Trophoblast cell (in vitro differentiated cells and primary cell): Measurements from ENCODE around the gene MRTFA.
"Not testable (repeated sequence)": the region's sequence is repeated elsewhere in the genome, so short reads cannot be mapped to it uniquely, and the experiment has no call there.

Experiments used
- DNase-seq, 2 donors: peaks; one replicate each; pipeline ENCODE4 v3.0.0-alpha.2; 2016
- H2AFZ ChIP-seq: 2 replicates; pipeline ENCODE4 v1.6.1; 2013; ENCODE audit warnings: low read length, moderate library complexity, mild to moderate bottlenecking; ENCODE audit not compliant: insufficient read depth, poor library complexity
- H2AK5ac ChIP-seq: 2 replicates; pipeline ENCODE4 v1.6.1; 2013; ENCODE audit warnings: mild to moderate bottlenecking, low read length
- H2BK120ac ChIP-seq: 2 replicates; pipeline ENCODE4 v1.6.1; 2013; ENCODE audit warnings: low read length, mild to moderate bottlenecking, moderate library complexity; ENCODE audit not compliant: insufficient read depth, poor library complexity
- H2BK12ac ChIP-seq: 2 replicates; pipeline ENCODE4 v1.6.1; 2013; ENCODE audit warnings: mild to moderate bottlenecking, low read length, moderate library complexity
- H2BK5ac ChIP-seq: 2 replicates; pipeline ENCODE4 v1.6.1; 2013; ENCODE audit warnings: low read length, low read depth, moderate library complexity, mild to moderate bottlenecking; ENCODE audit not compliant: poor library complexity
- H3K14ac ChIP-seq: 2 replicates; pipeline ENCODE4 v1.6.1; 2013; ENCODE audit warnings: mild to moderate bottlenecking, low read length
- H3K18ac ChIP-seq: 2 replicates; pipeline ENCODE4 v1.6.1; 2013; ENCODE audit warnings: mild to moderate bottlenecking, low read length
- H3K23ac ChIP-seq: 2 replicates; pipeline ENCODE4 v1.6.1; 2013; ENCODE audit warnings: low read length
- H3K27ac ChIP-seq: 2 replicates; pipeline ENCODE4 v1.5.1; 2013; ENCODE audit warnings: low read depth, mild to moderate bottlenecking, inconsistent platforms, low read length, moderate library complexity
- H3K27me3 ChIP-seq: 2 replicates; pipeline ENCODE4 v1.6.1; 2013; ENCODE audit warnings: inconsistent platforms, mild to moderate bottlenecking, low read length, moderate library complexity; ENCODE audit not compliant: insufficient read depth
- H3K36me3 ChIP-seq, 2 experiments: 1 replicate in 1 of 2; 2 replicates in 1 of 2; pipeline ENCODE4 v1.6.1; 2013; ENCODE audit warnings: low read length in 2 of 2, mild to moderate bottlenecking in 2 of 2, moderate library complexity in 1 of 2; ENCODE audit not compliant: insufficient read depth in 2 of 2, control insufficient read depth in 1 of 2
- H3K4ac ChIP-seq: 2 replicates; pipeline ENCODE4 v1.6.1; 2013; ENCODE audit warnings: low read depth, mild to moderate bottlenecking, low read length, moderate library complexity
- H3K4me1 ChIP-seq, 2 experiments: 1 replicate in 1 of 2; 2 replicates in 1 of 2; pipeline ENCODE4 v1.6.1; 2013; ENCODE audit warnings: low read length in 2 of 2, mild to moderate bottlenecking in 2 of 2, moderate library complexity in 1 of 2; ENCODE audit not compliant: insufficient read depth in 2 of 2, control insufficient read depth in 1 of 2
- H3K4me2 ChIP-seq: 2 replicates; pipeline ENCODE4 v1.6.1; 2013; ENCODE audit warnings: inconsistent platforms, mild to moderate bottlenecking, low read length, moderate library complexity
- H3K4me3 ChIP-seq: 2 replicates; pipeline ENCODE4 v1.5.1; 2013; ENCODE audit warnings: mild to moderate bottlenecking, low read depth, low read length, inconsistent platforms
- H3K79me1 ChIP-seq: one replicate; pipeline ENCODE4 v1.6.1; 2013; ENCODE audit warnings: low read length
- H3K79me2 ChIP-seq: 2 replicates; pipeline ENCODE4 v1.6.1; 2013; ENCODE audit warnings: low read length, mild to moderate bottlenecking; ENCODE audit not compliant: control insufficient read depth, insufficient read depth, poor library complexity
- H3K9ac ChIP-seq: 2 replicates; pipeline ENCODE4 v1.6.1; 2013; ENCODE audit warnings: mild to moderate bottlenecking, low read length
- H3K9me3 ChIP-seq: 2 replicates; pipeline ENCODE4 v1.6.1; 2013; ENCODE audit warnings: low read depth, mild to moderate bottlenecking, control low read depth, inconsistent platforms, low read length; ENCODE audit not compliant: insufficient read depth
- H4K12ac ChIP-seq: 2 replicates; pipeline ENCODE4 v1.6.1; 2013; ENCODE audit warnings: low read depth, mild to moderate bottlenecking, low read length, moderate library complexity
- H4K8ac ChIP-seq: 2 replicates; pipeline ENCODE4 v1.6.1; 2013; ENCODE audit warnings: low read depth, mild to moderate bottlenecking, low read length, moderate library complexity
- H4K91ac ChIP-seq: one replicate; pipeline ENCODE4 v1.6.1; 2013; ENCODE audit warnings: low read depth, mild to moderate bottlenecking, low read length, moderate library complexity
- WGBS: extraction: QIAGEN DNeasy Blood & Tissue Kit; methylation state at CpG from one replicate; pipeline ENCODE4 v1.1.7; 2013; ENCODE audit warnings: missing lambda C conversion rate; ENCODE audit not compliant: insufficient read length, insufficient coverage; ENCODE audit errors: extremely low coverage; 5-methylcytosine and 5-hydroxymethylcytosine counted together

Gene MRTFA

DNA sequence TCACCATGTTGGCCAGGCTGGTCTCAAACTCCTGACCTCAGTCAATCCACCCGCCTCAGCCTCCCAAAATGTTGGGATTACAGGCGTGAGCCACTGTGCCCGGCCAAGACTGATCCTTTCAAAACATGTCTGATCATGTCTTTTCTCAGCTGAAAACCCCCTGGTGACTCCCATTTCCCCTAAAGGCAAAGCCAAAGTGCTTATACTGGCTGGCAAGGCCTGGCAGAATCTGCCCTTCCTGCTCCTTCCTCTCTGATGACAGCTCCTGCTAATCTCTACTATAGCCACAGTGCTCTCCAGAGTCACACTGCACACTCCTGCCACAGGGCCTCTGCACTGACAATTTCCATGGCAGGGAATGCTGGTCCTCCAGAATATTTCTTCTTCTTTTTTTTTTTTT is 40.1 kb upstream of the MRTFA start:
- Histone ChIP-seq H3K4me2 (no peak overlapping the region), H2AFZ (no peak overlapping the region), H3K4me3 (no peak overlapping the region), H2AK5ac (no peak overlapping the region), H3K27me3 (no peaks in the 10 kb centered on the region), H3K9me3 (peaks cover 5% of the 10 kb centered on the region), H2BK120ac (no peak overlapping the region), H3K79me1 (peaks cover 20% of the 10 kb centered on the region), H2BK12ac (no peak overlapping the region), H3K23ac (no peak overlapping the region), H3K9ac (no peak overlapping the region), H3K27ac (no peak overlapping the region), H2BK5ac (no peak overlapping the region), H4K91ac (no peak overlapping the region), H3K36me3 (peaks cover 8 to 10% of the 10 kb centered on the region in 2 experiments), H3K14ac (no peak overlapping the region), H3K4ac (no peak overlapping the region), H3K4me1 (peaks cover 18 to 31% of the 10 kb centered on the region in 2 experiments), H3K79me2 (peaks cover 4% of the 10 kb centered on the region), H4K8ac (no peak overlapping the region), H3K18ac (no peak overlapping the region), H4K12ac (no peak overlapping the region)
- WGBS: no CpG with 5 or more reads among the region's 3 CpGs
- DNase-seq: no peak

DNA sequence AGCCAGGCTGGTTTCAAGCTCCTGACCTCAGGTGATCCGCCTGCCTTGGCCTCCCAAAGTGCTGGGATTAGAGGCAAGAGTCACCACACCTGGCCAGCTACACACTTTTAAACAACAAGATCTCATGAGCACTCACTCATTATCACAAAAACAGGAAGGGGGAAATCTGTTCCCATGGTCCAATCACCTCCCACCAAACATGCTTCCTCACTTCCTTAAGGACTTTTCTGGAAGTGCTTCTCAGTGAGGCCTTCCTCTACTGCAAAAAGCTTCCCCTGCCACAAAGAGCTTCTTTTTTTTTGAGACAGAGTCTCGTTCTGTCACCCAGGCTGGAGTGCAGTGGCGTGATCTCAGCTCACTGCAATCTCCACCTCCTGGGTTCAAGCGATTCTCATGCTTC is 39.6 kb upstream of the MRTFA start:
- H4K12ac ChIP-seq, H3K14ac ChIP-seq, H2BK5ac ChIP-seq, H3K23ac ChIP-seq, DNase-seq, H3K9me3 ChIP-seq, H3K4me3 ChIP-seq, H2BK12ac ChIP-seq, H3K27ac ChIP-seq, H3K36me3 ChIP-seq, H3K79me2 ChIP-seq, H3K27me3 ChIP-seq, H3K4me2 ChIP-seq, H4K91ac ChIP-seq, H2BK120ac ChIP-seq, H3K4ac ChIP-seq, H3K9ac ChIP-seq, H2AK5ac ChIP-seq, H2AFZ ChIP-seq, H3K18ac ChIP-seq: not testable (repeated sequence)
- WGBS: no CpG with 5 or more reads among the region's 4 CpGs
- Histone ChIP-seq H4K8ac (peak overlapping the region; percentile 7), H3K4me1 (peaks cover 15 to 26% of the 10 kb centered on the region in 2 experiments), H3K79me1 (peaks cover 15% of the 10 kb centered on the region)

DNA sequence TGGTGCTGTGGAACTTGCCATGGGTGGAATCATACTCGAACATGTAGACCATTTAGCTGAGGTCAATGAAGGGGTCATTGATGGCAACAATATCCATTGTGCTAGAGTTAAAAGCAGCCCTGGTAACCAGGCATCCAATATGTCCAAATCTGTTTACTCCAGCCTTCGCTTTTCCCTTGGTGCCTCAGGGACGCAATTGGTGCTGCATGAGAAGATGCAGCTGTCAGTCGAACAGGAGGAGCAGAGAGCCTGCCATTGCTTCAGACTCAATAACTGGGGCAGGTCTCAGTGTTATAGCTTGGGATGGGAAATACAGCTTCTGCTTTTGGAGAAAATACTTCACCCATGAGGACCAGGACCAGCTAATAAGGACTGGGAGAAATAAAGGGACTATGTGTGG is 37.8 kb upstream of the MRTFA start:
- no peak overlapping the region for H3K18ac ChIP-seq
- peaks cover 3% of the 10 kb centered on the region for H3K79me1 ChIP-seq
- no peak overlapping the region for H4K91ac ChIP-seq
- H3K36me3 ChIP-seq: no peaks in the 10 kb centered on the region
- H2AFZ ChIP-seq: no peak overlapping the region
- no peak overlapping the region for H3K4me2 ChIP-seq
- H2BK12ac ChIP-seq: no peak overlapping the region
- H3K27me3 ChIP-seq: no peaks in the 10 kb centered on the region
- H4K12ac ChIP-seq: no peak overlapping the region
- no peak overlapping the region for H3K27ac ChIP-seq
- no peak overlapping the region for H2AK5ac ChIP-seq
- H3K23ac ChIP-seq: no peak overlapping the region
- peaks cover 5 to 11% of the 10 kb centered on the region in 2 experiments for H3K4me1 ChIP-seq
- no peak for DNase-seq
- WGBS: no CpG with 5 or more reads among the region's 4 CpGs
- no peak overlapping the region for H4K8ac ChIP-seq
- peaks cover 4% of the 10 kb centered on the region for H3K9me3 ChIP-seq
- no peak overlapping the region for H3K14ac ChIP-seq
- no peaks in the 10 kb centered on the region for H3K79me2 ChIP-seq
- H3K4me3 ChIP-seq: no peak overlapping the region
- no peak overlapping the region for H3K4ac ChIP-seq
- H2BK120ac ChIP-seq: no peak overlapping the region
- H3K9ac ChIP-seq: no peak overlapping the region
- no peak overlapping the region for H2BK5ac ChIP-seq

DNA sequence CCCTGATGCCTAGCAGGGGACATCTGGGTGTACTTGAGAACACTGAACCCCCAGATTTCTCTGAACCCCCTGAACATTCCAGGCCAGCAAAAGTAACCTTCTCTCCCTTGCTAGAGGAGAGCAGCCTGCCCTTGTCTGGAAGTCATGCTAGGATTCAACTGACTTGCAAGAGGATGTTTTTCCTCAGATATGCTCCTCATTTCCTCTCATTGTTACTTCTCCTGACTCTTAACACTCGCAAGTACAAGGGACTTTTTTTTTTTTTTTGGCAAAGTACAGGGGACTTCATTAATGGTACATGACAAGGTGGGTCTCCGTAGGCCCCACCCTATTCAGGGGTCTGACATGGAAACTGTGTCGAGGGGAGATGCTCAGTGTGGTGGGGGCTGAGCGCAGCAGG is 36.5 kb upstream of the MRTFA start:
- Histone ChIP-seq H3K79me2 (no peaks in the 10 kb centered on the region), H3K79me1 (peaks cover 5% of the 10 kb centered on the region), H3K9ac (no peak overlapping the region), H3K4me1 (peaks cover 5 to 9% of the 10 kb centered on the region in 2 experiments), H3K27ac (no peak overlapping the region), H3K4me3 (no peak overlapping the region), H2BK5ac (no peak overlapping the region), H2AK5ac (no peak overlapping the region), H3K18ac (no peak overlapping the region), H3K36me3 (no peaks in the 10 kb centered on the region), H3K4me2 (no peak overlapping the region), H2BK12ac (no peak overlapping the region), H2BK120ac (no peak overlapping the region), H4K8ac (no peak overlapping the region), H3K9me3 (peaks cover 4% of the 10 kb centered on the region), H3K14ac (no peak overlapping the region), H3K23ac (no peak overlapping the region), H3K4ac (no peak overlapping the region), H4K91ac (no peak overlapping the region), H3K27me3 (no peaks in the 10 kb centered on the region), H4K12ac (no peak overlapping the region), H2AFZ (no peak overlapping the region)
- DNase-seq: no peak
- no CpG with 5 or more reads among the region's 4 CpGs for WGBS
